Mammary epithelial cell (primary cell): ENCODE measurements around the gene EXOC3.

ENCODE experiments used
- CTCF ChIP-seq, 2 donors: IDR thresholded peaks in 1 of 2; conservative IDR thresholded peaks in 1 of 2; 2 replicates each; pipeline ENCODE4 v1.5.1; 2011 to 2012; ENCODE audit warnings: inconsistent platforms in 2 of 2, low read length in 2 of 2, mild to moderate bottlenecking in 2 of 2, control low read depth in 1 of 2, low read depth in 1 of 2; ENCODE audit not compliant: insufficient read depth in 1 of 2; ENCODE audit errors: extremely low read depth in 1 of 2
- EZH2 ChIP-seq: IDR thresholded peaks from 2 replicates; pipeline ENCODE4 v1.6.1; 2012; ENCODE audit warnings: low read length, inconsistent platforms, borderline replicate concordance

GRCh38 chr5:516338-516925 lies 73.5 kb downstream of the EXOC3 start:
- TF ChIP-seq CTCF (conservative IDR thresholded peaks at IDR 0.05 in 1 of 2, IDR thresholded peaks at IDR 0.05 in 1 of 2; ENCODE audit: extremely low read depth in 1 of 2, insufficient read depth in 1 of 2, low read depth in 1 of 2, low read length in 2 of 2) (no peak), EZH2 (no peak)
